Measurements from ENCODE around the gene GDPD3.
"Not testable (repeated sequence)": the region's sequence is repeated elsewhere in the genome, so short reads cannot be mapped to it uniquely, and the experiment has no call there.

- not testable (repeated sequence) for TF ChIP-seq CTCF, POLR2A (IDR thresholded peaks at IDR 0.05)
Observed at GRCh38 chr16:30125690-30126089, 12.4 kb upstream of the GDPD3 start.

Measured in adrenal gland (tissue), 5 donors.